Measurements from ENCODE around the gene NEK8. TPM values are rescaled to one million over a fixed set of nuclear protein-coding genes. Genes with fewer than 3 reads are reported as not detected.

The NEK8 gene
- polyA plus RNA-seq, 3 donors: 2.7 to 9.6 (median 3.1) TPM

- no peak overlapping the region for H3K4me3 Mint-ChIP-seq
Measured at GRCh38 chr17:28737316-28737715, 8.7 kb downstream of the NEK8 start.

GRCh38 chr17:28737770-28738679, 9.4 kb downstream of the NEK8 start:
- no peaks in the 10 kb centered on the region for H3K9me3 ChIP-seq (replicated peaks in 1 of 2; ENCODE audit: control insufficient read depth in 1 of 2, insufficient read depth in 1 of 2, low read length in 2 of 2)
- Mint-ChIP-seq H3K27me3 (ENCODE audit: low read depth in 3 of 3) (peaks cover 6 to 21% (median 8%) of the 10 kb centered on the region in 3 donors), H3K4me1 (peaks cover 19% of the 10 kb centered on the region), H3K27ac (no peak overlapping the region), H3K36me3 (peaks cover 15 to 16% of the 10 kb centered on the region in 2 donors), H3K4me3 (no peak overlapping the region), H3K9me3 (peaks cover 0 to 3% (median 0%) of the 10 kb centered on the region in 7 donors)
- H3K4me1 ChIP-seq (ENCODE audit: control insufficient read depth in 1 of 2, insufficient read depth in 2 of 2, low read length in 2 of 2): peaks cover 24 to 26% of the 10 kb centered on the region in 2 donors
- intact Hi-C loops (cut with micrococcal nuclease): no loop called here
- H3K79me2 ChIP-seq (ENCODE audit: insufficient read depth, low read length): no peaks in the 10 kb centered on the region
- WGBS (ENCODE audit: insufficient coverage): 94% methylated on average over 18 of the region's 22 CpGs
- TF ChIP-seq CTCF (IDR thresholded peaks at IDR 0.05): no peak
- H3K27me3 ChIP-seq (ENCODE audit: control insufficient read depth in 2 of 2, insufficient read depth in 2 of 2, low read length in 2 of 2): no peaks in the 10 kb centered on the region
- no peaks in the 10 kb centered on the region for H3K36me3 ChIP-seq (replicated peaks in 1 of 2; ENCODE audit: control insufficient read depth in 1 of 2, insufficient read depth in 2 of 2, low read length in 2 of 2)
- H2AFZ ChIP-seq (ENCODE audit: insufficient read depth, low read depth, low read length, poor library complexity, severe bottlenecking): no peak overlapping the region
- DNase-seq: no peak
- no peak overlapping the region for H3K4me3 ChIP-seq (replicated peaks in 1 of 3; ENCODE audit: low read depth in 2 of 3, low read length in 3 of 3)
- H4K20me1 ChIP-seq (ENCODE audit: insufficient read depth, low read length): no peaks in the 10 kb centered on the region
- no peak overlapping the region for H3K9ac ChIP-seq (ENCODE audit: insufficient read depth, low read length, poor library complexity, severe bottlenecking)
- no peak overlapping the region for H3K27ac ChIP-seq (ENCODE audit: low read depth in 1 of 2, low read length in 2 of 2)
- no peak overlapping the region for H3K4me2 ChIP-seq (replicated peaks; ENCODE audit: extremely low read depth, low read length, poor library complexity, severe bottlenecking)

More at GRCh38 chr17:28737316-28737715, 8.7 kb downstream of the NEK8 start:
- Histone ChIP-seq H4K20me1 (ENCODE audit: insufficient read depth, low read length) (no peaks in the 10 kb centered on the region), H3K9me3 (replicated peaks in 1 of 2; ENCODE audit: control insufficient read depth in 1 of 2, insufficient read depth in 1 of 2, low read length in 2 of 2) (no peaks in the 10 kb centered on the region), H3K79me2 (ENCODE audit: insufficient read depth, low read length) (no peaks in the 10 kb centered on the region), H3K4me1 (ENCODE audit: control insufficient read depth in 1 of 2, insufficient read depth in 2 of 2, low read length in 2 of 2) (peaks cover 17 to 19% of the 10 kb centered on the region in 2 donors), H2AFZ (ENCODE audit: insufficient read depth, low read depth, low read length, poor library complexity, severe bottlenecking) (no peak overlapping the region), H3K4me2 (replicated peaks; ENCODE audit: extremely low read depth, low read length, poor library complexity, severe bottlenecking) (no peak overlapping the region), H3K36me3 (replicated peaks in 1 of 2; ENCODE audit: control insufficient read depth in 1 of 2, insufficient read depth in 2 of 2, low read length in 2 of 2) (no peaks in the 10 kb centered on the region), H3K27me3 (ENCODE audit: control insufficient read depth in 2 of 2, insufficient read depth in 2 of 2, low read length in 2 of 2) (no peaks in the 10 kb centered on the region), H3K27ac (ENCODE audit: low read depth in 1 of 2, low read length in 2 of 2) (no peak overlapping the region), H3K4me3 (replicated peaks in 1 of 3; ENCODE audit: low read depth in 2 of 3, low read length in 3 of 3) (no peak overlapping the region), H3K9ac (ENCODE audit: insufficient read depth, low read length, poor library complexity, severe bottlenecking) (no peak overlapping the region)
- H3K27me3 Mint-ChIP-seq (ENCODE audit: low read depth in 3 of 3): peaks cover 6 to 18% (median 8%) of the 10 kb centered on the region in 3 donors
- peaks cover 18% of the 10 kb centered on the region for H3K4me1 Mint-ChIP-seq
- no peak for DNase-seq
- TF ChIP-seq CTCF (IDR thresholded peaks at IDR 0.05): no peak
- peaks cover 15 to 16% of the 10 kb centered on the region in 2 donors for H3K36me3 Mint-ChIP-seq
- WGBS (ENCODE audit: insufficient coverage): 97% methylated on average over 12 of the region's 12 CpGs
- H3K27ac Mint-ChIP-seq: no peak overlapping the region
- intact Hi-C loops (cut with micrococcal nuclease): no loop called here
- peaks cover 0 to 3% (median 0%) of the 10 kb centered on the region in 7 donors for H3K9me3 Mint-ChIP-seq
